ENCODE data around the gene PDIA3. TPM values are rescaled to one million over a fixed set of nuclear protein-coding genes. Genes with fewer than 3 reads are reported as not detected.
"Not testable (repeated sequence)": the region's sequence is repeated elsewhere in the genome, so short reads cannot be mapped to it uniquely, and the experiment has no call there.

PDIA3 gene
- polyA plus RNA-seq, 3 donors = 101 to 305 (median 195) TPM

- Mint-ChIP-seq H3K27me3 (ENCODE audit: low read depth in 3 of 3) (peaks cover 5 to 9% (median 7%) of the 10 kb centered on the region in 3 donors), H3K9me3 (no peaks in the 10 kb centered on the region), H3K36me3 (no peaks in the 10 kb centered on the region), H3K4me1 (no peaks in the 10 kb centered on the region), H3K27ac (peak overlapping the region in 1 of 7 donors; percentile 11), H3K4me3 (no peak overlapping the region)
- H3K27me3 ChIP-seq (ENCODE audit: control insufficient read depth in 2 of 2, insufficient read depth in 2 of 2, low read length in 2 of 2) = no peaks in the 10 kb centered on the region
- intact Hi-C loops (cut with micrococcal nuclease) = no loop called here
- DNase-seq = no peak
- H3K36me3 ChIP-seq (replicated peaks in 1 of 2; ENCODE audit: control insufficient read depth in 1 of 2, insufficient read depth in 2 of 2, low read length in 2 of 2) = no peaks in the 10 kb centered on the region
- H3K79me2 ChIP-seq (ENCODE audit: insufficient read depth, low read length) = no peaks in the 10 kb centered on the region
- H3K4me3 ChIP-seq (replicated peaks in 1 of 3; ENCODE audit: low read depth in 2 of 3, low read length in 3 of 3) = no peak overlapping the region
- TF ChIP-seq CTCF (IDR thresholded peaks at IDR 0.05) = no peak
- H3K9me3 ChIP-seq (replicated peaks in 1 of 2; ENCODE audit: control insufficient read depth in 1 of 2, insufficient read depth in 1 of 2, low read length in 2 of 2) = no peaks in the 10 kb centered on the region
- H4K20me1 ChIP-seq (ENCODE audit: insufficient read depth, low read length) = no peaks in the 10 kb centered on the region
- H3K27ac ChIP-seq (ENCODE audit: low read depth in 1 of 2, low read length in 2 of 2) = no peak overlapping the region
- H3K4me1 ChIP-seq (ENCODE audit: control insufficient read depth in 1 of 2, insufficient read depth in 2 of 2, low read length in 2 of 2) = no peaks in the 10 kb centered on the region
- H2AFZ ChIP-seq (ENCODE audit: insufficient read depth, low read depth, low read length, poor library complexity, severe bottlenecking) = no peak overlapping the region
- WGBS (ENCODE audit: insufficient coverage) = 98% methylated on average over 4 of the region's 8 CpGs
- no peak overlapping the region for H3K4me2 ChIP-seq (replicated peaks; ENCODE audit: extremely low read depth, low read length, poor library complexity, severe bottlenecking)
- no peak overlapping the region for H3K9ac ChIP-seq (ENCODE audit: insufficient read depth, low read length, poor library complexity, severe bottlenecking)
Observed at GRCh38 chr15:43702701-43703424, 43.4 kb upstream of the PDIA3 start.

- H3K36me3 Mint-ChIP-seq; H4K20me1 ChIP-seq (ENCODE audit: insufficient read depth, low read length); H3K27me3 ChIP-seq (ENCODE audit: control insufficient read depth in 2 of 2, insufficient read depth in 2 of 2, low read length in 2 of 2); H3K4me1 Mint-ChIP-seq; H3K36me3 ChIP-seq (replicated peaks in 1 of 2; ENCODE audit: control insufficient read depth in 1 of 2, insufficient read depth in 2 of 2, low read length in 2 of 2); H3K4me2 ChIP-seq (replicated peaks; ENCODE audit: extremely low read depth, low read length, poor library complexity, severe bottlenecking); intact Hi-C loops (cut with micrococcal nuclease); H2AFZ ChIP-seq (ENCODE audit: insufficient read depth, low read depth, low read length, poor library complexity, severe bottlenecking); DNase-seq; H3K9ac ChIP-seq (ENCODE audit: insufficient read depth, low read length, poor library complexity, severe bottlenecking); H3K27ac ChIP-seq (ENCODE audit: low read depth in 1 of 2, low read length in 2 of 2); H3K4me3 ChIP-seq (replicated peaks in 1 of 3; ENCODE audit: low read depth in 2 of 3, low read length in 3 of 3); H3K27ac Mint-ChIP-seq; H3K79me2 ChIP-seq (ENCODE audit: insufficient read depth, low read length); H3K9me3 ChIP-seq (replicated peaks in 1 of 2; ENCODE audit: control insufficient read depth in 1 of 2, insufficient read depth in 1 of 2, low read length in 2 of 2); H3K4me1 ChIP-seq (ENCODE audit: control insufficient read depth in 1 of 2, insufficient read depth in 2 of 2, low read length in 2 of 2); H3K27me3 Mint-ChIP-seq (ENCODE audit: low read depth in 3 of 3); H3K4me3 Mint-ChIP-seq; H3K9me3 Mint-ChIP-seq: not testable (repeated sequence)
- no CpG with 5 or more reads among the region's 12 CpGs for WGBS (ENCODE audit: insufficient coverage)
Observed at GRCh38 chr15:43710431-43711131, 35.7 kb upstream of the PDIA3 start.
